ENCODE measurements around the gene SRA1. TPM values are rescaled to one million over a fixed set of nuclear protein-coding genes. Genes with fewer than 3 reads are reported as not detected.

Gene SRA1
- total and polyA plus RNA-seq, 2 of the 13 experiments (the other 11 are each of a cell fraction or from before 2014, with no cell fraction given) = 14.2 to 32.8 TPM

DNA sequence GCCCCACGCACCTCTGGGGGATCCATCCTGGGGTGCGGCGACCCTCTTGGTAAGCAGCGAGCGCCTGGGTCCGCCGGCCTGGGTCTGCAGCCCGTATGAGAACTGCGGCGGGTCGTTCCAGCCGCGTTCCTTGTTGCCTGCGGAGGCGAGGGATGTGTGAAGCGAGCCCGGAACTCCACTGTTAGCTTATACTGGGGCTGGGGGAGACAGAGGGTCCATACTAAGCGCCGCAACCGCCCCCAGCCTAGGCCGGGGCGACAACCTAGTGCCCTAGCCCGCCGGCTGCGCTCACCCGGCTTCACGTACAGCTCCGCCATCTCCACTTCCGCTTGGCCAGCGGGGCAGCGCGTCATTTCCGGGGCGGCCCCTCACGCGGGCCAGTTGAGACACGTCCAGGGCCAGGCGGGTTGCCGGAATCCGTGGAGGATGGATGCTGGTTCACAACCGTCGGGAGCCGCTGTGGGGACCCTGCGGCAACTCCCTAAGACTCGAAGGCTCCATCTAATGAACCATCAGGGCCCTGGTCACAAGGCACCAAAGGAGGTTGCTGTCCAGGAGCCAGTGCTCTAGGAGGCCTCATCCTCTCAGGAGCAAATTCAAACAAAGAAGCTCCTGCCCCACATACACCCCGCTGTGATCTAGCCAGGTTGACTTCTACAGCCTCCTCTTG lies at the start of gene SRA1 (continued):
- TF ChIP-seq, protein P1, sequence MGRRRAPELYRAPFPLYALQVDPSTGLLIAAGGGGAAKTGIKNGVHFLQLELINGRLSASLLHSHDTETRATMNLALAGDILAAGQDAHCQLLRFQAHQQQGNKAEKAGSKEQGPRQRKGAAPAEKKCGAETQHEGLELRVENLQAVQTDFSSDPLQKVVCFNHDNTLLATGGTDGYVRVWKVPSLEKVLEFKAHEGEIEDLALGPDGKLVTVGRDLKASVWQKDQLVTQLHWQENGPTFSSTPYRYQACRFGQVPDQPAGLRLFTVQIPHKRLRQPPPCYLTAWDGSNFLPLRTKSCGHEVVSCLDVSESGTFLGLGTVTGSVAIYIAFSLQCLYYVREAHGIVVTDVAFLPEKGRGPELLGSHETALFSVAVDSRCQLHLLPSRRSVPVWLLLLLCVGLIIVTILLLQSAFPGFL (CRISPR knock-in tag; IDR thresholded peaks at IDR 0.05) = no peak
- TF ChIP-seq KDM3A (CRISPR knock-in tag; IDR thresholded peaks at IDR 0.05; ENCODE audit: low read depth) (no peak), ASH2L (IDR thresholded peaks at IDR 0.05; ENCODE audit: insufficient read length, low read depth, low read length) (peak; percentile 64), SNRNP70 (IDR thresholded peaks at IDR 0.05; ENCODE audit: low read depth, low read length) (no peak), ZNF547 (CRISPR knock-in tag; IDR thresholded peaks at IDR 0.05) (peak; percentile 67; the same call in 1 of the 2 replicates), SMC3 (IDR thresholded peaks at IDR 0.05; ENCODE audit: low read length) (no peak), ZNF451 (CRISPR knock-in tag; IDR thresholded peaks at IDR 0.05) (peak; percentile 62), SMAD9 (CRISPR knock-in tag; IDR thresholded peaks at IDR 0.05) (peak; percentile 59; the same call in 1 of the 2 replicates), ZNF543 (CRISPR knock-in tag; IDR thresholded peaks at IDR 0.05) (no peak), ATF7 (IDR thresholded peaks at IDR 0.05) (no peak), ATF7 (CRISPR knock-in tag; IDR thresholded peaks at IDR 0.05) (no peak), JDP2 (CRISPR knock-in tag; IDR thresholded peaks at IDR 0.05; ENCODE audit: borderline replicate concordance) (no peak), ZNF24 (IDR thresholded peaks at IDR 0.05) (no peak), ZNF124 (CRISPR knock-in tag; IDR thresholded peaks at IDR 0.05) (peak; percentile 88)
- TF ChIP-seq, protein P2, sequence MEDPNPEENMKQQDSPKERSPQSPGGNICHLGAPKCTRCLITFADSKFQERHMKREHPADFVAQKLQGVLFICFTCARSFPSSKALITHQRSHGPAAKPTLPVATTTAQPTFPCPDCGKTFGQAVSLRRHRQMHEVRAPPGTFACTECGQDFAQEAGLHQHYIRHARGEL (CRISPR knock-in tag; IDR thresholded peaks at IDR 0.05) = no peak
- TF ChIP-seq, protein P3, sequence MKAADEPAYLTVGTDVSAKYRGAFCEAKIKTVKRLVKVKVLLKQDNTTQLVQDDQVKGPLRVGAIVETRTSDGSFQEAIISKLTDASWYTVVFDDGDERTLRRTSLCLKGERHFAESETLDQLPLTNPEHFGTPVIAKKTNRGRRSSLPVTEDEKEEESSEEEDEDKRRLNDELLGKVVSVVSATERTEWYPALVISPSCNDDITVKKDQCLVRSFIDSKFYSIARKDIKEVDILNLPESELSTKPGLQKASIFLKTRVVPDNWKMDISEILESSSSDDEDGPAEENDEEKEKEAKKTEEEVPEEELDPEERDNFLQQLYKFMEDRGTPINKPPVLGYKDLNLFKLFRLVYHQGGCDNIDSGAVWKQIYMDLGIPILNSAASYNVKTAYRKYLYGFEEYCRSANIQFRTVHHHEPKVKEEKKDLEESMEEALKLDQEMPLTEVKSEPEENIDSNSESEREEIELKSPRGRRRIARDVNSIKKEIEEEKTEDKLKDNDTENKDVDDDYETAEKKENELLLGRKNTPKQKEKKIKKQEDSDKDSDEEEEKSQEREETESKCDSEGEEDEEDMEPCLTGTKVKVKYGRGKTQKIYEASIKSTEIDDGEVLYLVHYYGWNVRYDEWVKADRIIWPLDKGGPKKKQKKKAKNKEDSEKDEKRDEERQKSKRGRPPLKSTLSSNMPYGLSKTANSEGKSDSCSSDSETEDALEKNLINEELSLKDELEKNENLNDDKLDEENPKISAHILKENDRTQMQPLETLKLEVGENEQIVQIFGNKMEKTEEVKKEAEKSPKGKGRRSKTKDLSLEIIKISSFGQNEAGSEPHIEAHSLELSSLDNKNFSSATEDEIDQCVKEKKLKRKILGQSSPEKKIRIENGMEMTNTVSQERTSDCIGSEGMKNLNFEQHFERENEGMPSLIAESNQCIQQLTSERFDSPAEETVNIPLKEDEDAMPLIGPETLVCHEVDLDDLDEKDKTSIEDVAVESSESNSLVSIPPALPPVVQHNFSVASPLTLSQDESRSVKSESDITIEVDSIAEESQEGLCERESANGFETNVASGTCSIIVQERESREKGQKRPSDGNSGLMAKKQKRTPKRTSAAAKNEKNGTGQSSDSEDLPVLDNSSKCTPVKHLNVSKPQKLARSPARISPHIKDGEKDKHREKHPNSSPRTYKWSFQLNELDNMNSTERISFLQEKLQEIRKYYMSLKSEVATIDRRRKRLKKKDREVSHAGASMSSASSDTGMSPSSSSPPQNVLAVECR (CRISPR knock-in tag; IDR thresholded peaks at IDR 0.05; ENCODE audit: borderline replicate concordance) = peak; percentile 95
- TF ChIP-seq, protein P4, sequence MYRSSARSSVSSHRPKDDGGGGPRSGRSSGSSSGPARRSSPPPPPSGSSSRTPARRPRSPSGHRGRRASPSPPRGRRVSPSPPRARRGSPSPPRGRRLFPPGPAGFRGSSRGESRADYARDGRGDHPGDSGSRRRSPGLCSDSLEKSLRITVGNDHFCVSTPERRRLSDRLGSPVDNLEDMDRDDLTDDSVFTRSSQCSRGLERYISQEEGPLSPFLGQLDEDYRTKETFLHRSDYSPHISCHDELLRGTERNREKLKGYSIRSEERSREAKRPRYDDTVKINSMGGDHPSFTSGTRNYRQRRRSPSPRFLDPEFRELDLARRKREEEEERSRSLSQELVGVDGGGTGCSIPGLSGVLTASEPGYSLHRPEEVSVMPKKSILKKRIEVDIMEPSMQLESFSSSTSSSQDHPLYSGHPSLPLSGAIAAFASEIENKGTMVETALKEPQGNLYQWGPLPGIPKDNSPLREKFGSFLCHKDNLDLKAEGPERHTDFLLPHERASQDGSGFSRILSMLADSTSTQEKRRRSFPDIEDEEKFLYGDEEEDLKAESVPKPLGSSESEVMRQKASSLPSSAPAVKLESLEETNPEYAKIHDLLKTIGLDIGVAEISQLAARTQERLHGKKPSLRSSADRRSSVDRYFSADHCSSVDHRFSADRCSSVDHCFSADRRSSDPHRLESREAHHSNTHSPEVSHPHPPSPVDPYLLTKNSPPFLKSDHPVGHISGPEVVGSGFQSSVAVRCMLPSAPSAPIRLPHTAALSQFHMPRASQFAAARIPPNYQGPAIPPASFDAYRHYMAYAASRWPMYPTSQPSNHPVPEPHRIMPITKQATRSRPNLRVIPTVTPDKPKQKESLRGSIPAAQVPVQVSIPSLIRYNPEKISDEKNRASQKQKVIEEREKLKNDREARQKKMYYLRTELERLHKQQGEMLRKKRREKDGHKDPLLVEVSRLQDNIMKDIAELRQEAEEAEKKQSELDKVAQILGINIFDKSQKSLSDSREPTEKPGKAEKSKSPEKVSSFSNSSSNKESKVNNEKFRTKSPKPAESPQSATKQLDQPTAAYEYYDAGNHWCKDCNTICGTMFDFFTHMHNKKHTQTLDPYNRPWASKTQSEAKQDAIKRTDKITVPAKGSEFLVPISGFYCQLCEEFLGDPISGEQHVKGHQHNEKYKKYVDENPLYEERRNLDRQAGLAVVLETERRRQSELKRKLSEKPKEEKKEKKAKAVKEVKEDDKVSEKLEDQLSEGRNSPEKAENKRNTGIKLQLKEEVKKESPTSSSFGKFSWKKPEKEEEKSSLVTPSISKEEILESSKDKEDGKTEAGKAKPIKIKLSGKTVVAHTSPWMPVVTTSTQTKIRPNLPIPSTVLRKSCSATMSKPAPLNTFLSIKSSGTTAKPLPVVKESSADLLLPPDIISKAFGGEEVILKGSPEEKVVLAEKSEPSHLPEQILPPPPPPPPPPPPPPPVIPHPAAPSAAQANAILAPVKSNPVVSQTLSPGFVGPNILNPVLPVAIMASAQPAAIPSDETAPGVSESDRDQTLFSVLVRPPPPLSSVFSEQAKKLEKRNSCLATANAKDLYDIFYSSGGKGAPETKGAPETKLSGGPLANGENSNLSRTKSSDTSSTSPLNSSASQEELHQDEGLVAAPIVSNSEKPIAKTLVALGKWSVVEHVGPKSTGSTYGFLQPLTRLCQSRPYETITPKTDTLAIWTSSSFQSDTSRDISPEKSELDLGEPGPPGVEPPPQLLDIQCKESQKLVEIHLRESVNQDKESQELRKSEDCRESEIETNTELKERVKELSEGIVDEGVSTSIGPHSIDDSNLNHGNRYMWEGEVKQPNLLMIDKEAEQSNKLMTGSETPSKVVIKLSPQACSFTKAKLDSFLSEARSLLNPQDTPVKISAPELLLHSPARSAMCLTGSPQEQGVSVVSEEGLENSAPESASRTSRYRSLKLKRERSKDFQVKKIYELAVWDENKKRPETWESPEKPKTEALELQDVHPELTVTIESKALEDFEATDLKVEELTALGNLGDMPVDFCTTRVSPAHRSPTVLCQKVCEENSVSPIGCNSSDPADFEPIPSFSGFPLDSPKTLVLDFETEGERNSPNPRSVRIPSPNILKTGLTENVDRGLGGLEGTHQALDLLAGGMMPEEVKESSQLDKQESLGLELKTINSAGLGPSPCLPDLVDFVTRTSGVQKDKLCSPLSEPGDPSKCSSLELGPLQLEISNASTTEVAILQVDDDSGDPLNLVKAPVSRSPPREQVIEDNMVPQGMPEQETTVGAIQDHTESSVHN (CRISPR knock-in tag; IDR thresholded peaks at IDR 0.05) = no peak

Data from HepG2 (cell line).